Measurements from ENCODE around the gene RNF5. TPM values are rescaled to one million over a fixed set of nuclear protein-coding genes. Genes with fewer than 3 reads are reported as not detected.

RNF5 gene
- total and polyA plus RNA-seq, 9 of the 15 experiments (the other 6 are each of a cell fraction or from before 2014, with no cell fraction given), result 62.2 to 245 (median 129) TPM

- TF ChIP-seq, protein P1, sequence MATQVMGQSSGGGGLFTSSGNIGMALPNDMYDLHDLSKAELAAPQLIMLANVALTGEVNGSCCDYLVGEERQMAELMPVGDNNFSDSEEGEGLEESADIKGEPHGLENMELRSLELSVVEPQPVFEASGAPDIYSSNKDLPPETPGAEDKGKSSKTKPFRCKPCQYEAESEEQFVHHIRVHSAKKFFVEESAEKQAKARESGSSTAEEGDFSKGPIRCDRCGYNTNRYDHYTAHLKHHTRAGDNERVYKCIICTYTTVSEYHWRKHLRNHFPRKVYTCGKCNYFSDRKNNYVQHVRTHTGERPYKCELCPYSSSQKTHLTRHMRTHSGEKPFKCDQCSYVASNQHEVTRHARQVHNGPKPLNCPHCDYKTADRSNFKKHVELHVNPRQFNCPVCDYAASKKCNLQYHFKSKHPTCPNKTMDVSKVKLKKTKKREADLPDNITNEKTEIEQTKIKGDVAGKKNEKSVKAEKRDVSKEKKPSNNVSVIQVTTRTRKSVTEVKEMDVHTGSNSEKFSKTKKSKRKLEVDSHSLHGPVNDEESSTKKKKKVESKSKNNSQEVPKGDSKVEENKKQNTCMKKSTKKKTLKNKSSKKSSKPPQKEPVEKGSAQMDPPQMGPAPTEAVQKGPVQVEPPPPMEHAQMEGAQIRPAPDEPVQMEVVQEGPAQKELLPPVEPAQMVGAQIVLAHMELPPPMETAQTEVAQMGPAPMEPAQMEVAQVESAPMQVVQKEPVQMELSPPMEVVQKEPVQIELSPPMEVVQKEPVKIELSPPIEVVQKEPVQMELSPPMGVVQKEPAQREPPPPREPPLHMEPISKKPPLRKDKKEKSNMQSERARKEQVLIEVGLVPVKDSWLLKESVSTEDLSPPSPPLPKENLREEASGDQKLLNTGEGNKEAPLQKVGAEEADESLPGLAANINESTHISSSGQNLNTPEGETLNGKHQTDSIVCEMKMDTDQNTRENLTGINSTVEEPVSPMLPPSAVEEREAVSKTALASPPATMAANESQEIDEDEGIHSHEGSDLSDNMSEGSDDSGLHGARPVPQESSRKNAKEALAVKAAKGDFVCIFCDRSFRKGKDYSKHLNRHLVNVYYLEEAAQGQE (IDR thresholded peaks at IDR 0.05; ENCODE audit: borderline replicate concordance), result peak; percentile 62; the same call in 1 of the 2 replicates
- TF ChIP-seq, protein P1 (CRISPR knock-in tag; IDR thresholded peaks at IDR 0.05; ENCODE audit: low read depth), result no peak
- TF ChIP-seq SIRT6 (IDR thresholded peaks at IDR 0.05; ENCODE audit: low read depth, low read length) (no peak), CREB1 (IDR thresholded peaks at IDR 0.05) (no peak), CREB1 (CRISPR knock-in tag; IDR thresholded peaks at IDR 0.05) (no peak), ZEB2 (IDR thresholded peaks at IDR 0.05) (no peak), KLF6 (CRISPR knock-in tag; IDR thresholded peaks at IDR 0.05; ENCODE audit: borderline replicate concordance) (no peak), TAL1 (IDR thresholded peaks at IDR 0.05) (no peak), MXI1 (IDR thresholded peaks at IDR 0.05; ENCODE audit: low read depth, low read length) (no peak), SFPQ (IDR thresholded peaks at IDR 0.05; ENCODE audit: low read depth, low read length) (no peak), FOXA3 (CRISPR knock-in tag; conservative IDR thresholded peaks at IDR 0.05 in 1 of 2, IDR thresholded peaks at IDR 0.05 in 1 of 2) (no peak), ZNF165 (CRISPR knock-in tag; IDR thresholded peaks at IDR 0.05; ENCODE audit: borderline replicate concordance) (no peak), RBM15 (IDR thresholded peaks at IDR 0.05; ENCODE audit: insufficient read depth, low read length) (no peak), CHD4 (IDR thresholded peaks at IDR 0.05; ENCODE audit: insufficient read depth, insufficient replicate concordance, low read depth, low read length, poor library complexity, severe bottlenecking) (no peak), EGR1 (conservative IDR thresholded peaks at IDR 0.05) (0 out of 2 replicates have a peak, but pooled peaks have one; percentile 22)
- TF ChIP-seq, protein P2, sequence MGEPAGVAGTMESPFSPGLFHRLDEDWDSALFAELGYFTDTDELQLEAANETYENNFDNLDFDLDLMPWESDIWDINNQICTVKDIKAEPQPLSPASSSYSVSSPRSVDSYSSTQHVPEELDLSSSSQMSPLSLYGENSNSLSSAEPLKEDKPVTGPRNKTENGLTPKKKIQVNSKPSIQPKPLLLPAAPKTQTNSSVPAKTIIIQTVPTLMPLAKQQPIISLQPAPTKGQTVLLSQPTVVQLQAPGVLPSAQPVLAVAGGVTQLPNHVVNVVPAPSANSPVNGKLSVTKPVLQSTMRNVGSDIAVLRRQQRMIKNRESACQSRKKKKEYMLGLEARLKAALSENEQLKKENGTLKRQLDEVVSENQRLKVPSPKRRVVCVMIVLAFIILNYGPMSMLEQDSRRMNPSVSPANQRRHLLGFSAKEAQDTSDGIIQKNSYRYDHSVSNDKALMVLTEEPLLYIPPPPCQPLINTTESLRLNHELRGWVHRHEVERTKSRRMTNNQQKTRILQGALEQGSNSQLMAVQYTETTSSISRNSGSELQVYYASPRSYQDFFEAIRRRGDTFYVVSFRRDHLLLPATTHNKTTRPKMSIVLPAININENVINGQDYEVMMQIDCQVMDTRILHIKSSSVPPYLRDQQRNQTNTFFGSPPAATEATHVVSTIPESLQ (CRISPR knock-in tag; IDR thresholded peaks at IDR 0.05), result no peak
Observed at GRCh38 chr6:32194825-32195651, 16.8 kb downstream of the RNF5 start (continued).

Data from K562 (cell line).